Embryonic facial prominence (tissue), 1 donor: ENCODE measurements around the gene VSX1.

Experiments used
- DNase-seq: peaks from one replicate; pipeline ENCODE4 v3.0.0-alpha.2; 2016; ENCODE audit errors: extremely low spot score

VSX1 gene

GRCh38 chr20:25087186-25087929 lies 5.4 kb upstream of the VSX1 start:
- no peak for DNase-seq

GRCh38 chr20:25085756-25086495 lies 4.0 kb upstream of the VSX1 start:
- DNase-seq = no peak

GRCh38 chr20:25084626-25085187 lies 2.8 kb upstream of the VSX1 start:
- no peak for DNase-seq

- no peak for DNase-seq
These were observed 2.1 kb upstream of the VSX1 start for GRCh38 chr20:25083773-25084625.

- DNase-seq = no peak
These were observed 1.3 kb upstream of the VSX1 start for GRCh38 chr20:25083141-25083772.

- no peak for DNase-seq
These were observed 545 bp upstream of the VSX1 start for GRCh38 chr20:25082498-25082873.

- DNase-seq = no peak
These were observed 744 bp downstream of the VSX1 start for GRCh38 chr20:25081065-25081729.

- DNase-seq = no peak
These were observed 2.8 kb downstream of the VSX1 start for GRCh38 chr20:25079171-25079570.

GRCh38 chr20:25078662-25079061 lies 3.3 kb downstream of the VSX1 start:
- no peak for DNase-seq

GRCh38 chr20:25077610-25078169 lies 4.3 kb downstream of the VSX1 start:
- no peak for DNase-seq

GRCh38 chr20:25076731-25077609 lies 5.0 kb downstream of the VSX1 start:
- no peak for DNase-seq

- no peak for DNase-seq
These were observed 5.7 kb downstream of the VSX1 start for GRCh38 chr20:25076201-25076600.

GRCh38 chr20:25073544-25073943 lies 8.4 kb downstream of the VSX1 start:
- no peak for DNase-seq

- DNase-seq = no peak
These were observed 9.6 kb downstream of the VSX1 start for GRCh38 chr20:25072226-25072811.

- DNase-seq = no peak
These were observed 10.2 kb downstream of the VSX1 start for GRCh38 chr20:25071734-25072133.

GRCh38 chr20:25070821-25071473 lies 11.0 kb downstream of the VSX1 start:
- no peak for DNase-seq

- DNase-seq = no peak
These were observed 14.6 kb downstream of the VSX1 start for GRCh38 chr20:25067102-25067987.

- no peak for DNase-seq
These were observed 15.6 kb downstream of the VSX1 start for GRCh38 chr20:25066386-25066785.
